ENCODE measurements around the gene NAB2.

The NAB2 gene

GRCh38 chr12:57094208-57095160 lies 5.6 kb downstream of the NAB2 start:
- no peak for DNase-seq (ENCODE audit: low spot score)

GRCh38 chr12:57095440-57095839 lies 6.5 kb downstream of the NAB2 start:
- DNase-seq (ENCODE audit: low spot score), result no peak

GRCh38 chr12:57096099-57096572 lies 7.2 kb downstream of the NAB2 start:
- no peak for DNase-seq (ENCODE audit: low spot score)

- DNase-seq (ENCODE audit: low spot score), result no peak
These were observed 8.0 kb downstream of the NAB2 start for GRCh38 chr12:57096748-57097553.

- DNase-seq (ENCODE audit: low spot score), result no peak
These were observed 8.6 kb downstream of the NAB2 start for GRCh38 chr12:57097554-57097835.

GRCh38 chr12:57098546-57098945 lies 9.6 kb downstream of the NAB2 start:
- DNase-seq (ENCODE audit: low spot score), result no peak

- DNase-seq (ENCODE audit: low spot score), result no peak
These were observed 10.3 kb downstream of the NAB2 start for GRCh38 chr12:57099047-57099714.

- no peak for DNase-seq (ENCODE audit: low spot score)
These were observed 10.9 kb downstream of the NAB2 start for GRCh38 chr12:57099766-57100165.

- no peak for DNase-seq (ENCODE audit: low spot score)
These were observed 13.2 kb downstream of the NAB2 start for GRCh38 chr12:57101892-57102695.

GRCh38 chr12:57103856-57104255 lies 14.9 kb downstream of the NAB2 start:
- no peak for DNase-seq (ENCODE audit: low spot score)

- no peak for DNase-seq (ENCODE audit: low spot score)
These were observed 15.5 kb downstream of the NAB2 start for GRCh38 chr12:57104292-57104910.

- no peak for DNase-seq (ENCODE audit: low spot score)
These were observed 16.3 kb downstream of the NAB2 start for GRCh38 chr12:57105011-57105753.

- DNase-seq (ENCODE audit: low spot score), result no peak
These were observed 17.3 kb downstream of the NAB2 start for GRCh38 chr12:57106021-57106708.

- DNase-seq (ENCODE audit: low spot score), result no peak
These were observed 18.7 kb downstream of the NAB2 start for GRCh38 chr12:57107456-57108155.

- DNase-seq (ENCODE audit: low spot score), result no peak
These were observed 20.5 kb downstream of the NAB2 start for GRCh38 chr12:57109207-57110103.

GRCh38 chr12:57110104-57111030 lies 21.5 kb downstream of the NAB2 start:
- peak; percentile 49 for DNase-seq (ENCODE audit: low spot score)
